ENCODE measurements around the gene NBPF6.
"Not testable (repeated sequence)": the region's sequence is repeated elsewhere in the genome, so short reads cannot be mapped to it uniquely, and the experiment has no call there.

NBPF6 gene

GRCh38 chr1:108502138-108502537 lies 52.0 kb downstream of the NBPF6 start:
- DNase-seq, result no peak

GRCh38 chr1:108502624-108503023 lies 52.5 kb downstream of the NBPF6 start:
- no peak for DNase-seq

GRCh38 chr1:108503062-108503733 lies 53.1 kb downstream of the NBPF6 start:
- no peak for DNase-seq

GRCh38 chr1:108504447-108504846 lies 54.3 kb downstream of the NBPF6 start:
- DNase-seq, result no peak

GRCh38 chr1:108505763-108506070 lies 55.6 kb downstream of the NBPF6 start:
- peak; percentile 36 for DNase-seq

GRCh38 chr1:108511764-108512163 lies 61.6 kb downstream of the NBPF6 start:
- DNase-seq, result no peak

- DNase-seq, result peak; percentile 63
These were observed 62.3 kb downstream of the NBPF6 start for GRCh38 chr1:108512239-108513043.

- no peak for DNase-seq
These were observed 62.9 kb downstream of the NBPF6 start for GRCh38 chr1:108513044-108513415.

- DNase-seq, result not testable (repeated sequence)
These were observed 63.8 kb downstream of the NBPF6 start for GRCh38 chr1:108513914-108514313.

- DNase-seq, result not testable (repeated sequence)
These were observed 67.3 kb downstream of the NBPF6 start for GRCh38 chr1:108517301-108517897.
